GM18907 (cell line): Measurements from ENCODE around the gene ZCCHC7.
"Not testable (repeated sequence)": the region's sequence is repeated elsewhere in the genome, so short reads cannot be mapped to it uniquely, and the experiment has no call there.

Source experiments
- ATAC-seq: cut with Tn5 transposase; IDR thresholded peaks from one replicate; pipeline ENCODE4 v1.9.1; 2021; ENCODE audit warnings: mild to moderate bottlenecking, moderate library complexity; ENCODE audit not compliant: unreplicated experiment

Gene ZCCHC7

GRCh38 chr9:37203456-37203855 is 83.1 kb downstream of the ZCCHC7 start:
- not testable (repeated sequence) for ATAC-seq

GRCh38 chr9:37206121-37206620 is 85.8 kb downstream of the ZCCHC7 start:
- ATAC-seq, result no peak

- ATAC-seq, result no peak
Measured at GRCh38 chr9:37209431-37210386, 89.3 kb downstream of the ZCCHC7 start.

- no peak for ATAC-seq
Measured at GRCh38 chr9:37210737-37211523, 90.6 kb downstream of the ZCCHC7 start.

GRCh38 chr9:37212435-37212834 is 92.1 kb downstream of the ZCCHC7 start:
- ATAC-seq, result no peak

GRCh38 chr9:37215381-37215780 is 95.0 kb downstream of the ZCCHC7 start:
- no peak for ATAC-seq

- no peak for ATAC-seq
Measured at GRCh38 chr9:37215830-37216229, 95.5 kb downstream of the ZCCHC7 start.

- ATAC-seq, result no peak
Measured at GRCh38 chr9:37217161-37217560, 96.8 kb downstream of the ZCCHC7 start.

GRCh38 chr9:37218800-37219425 is 98.5 kb downstream of the ZCCHC7 start:
- ATAC-seq, result no peak

GRCh38 chr9:37220971-37221370 is 100.6 kb downstream of the ZCCHC7 start:
- ATAC-seq, result no peak

GRCh38 chr9:37221489-37222106 is 101.2 kb downstream of the ZCCHC7 start:
- ATAC-seq, result peak; percentile 59

GRCh38 chr9:37229455-37229854 is 109.1 kb downstream of the ZCCHC7 start:
- no peak for ATAC-seq

GRCh38 chr9:37229882-37230482 is 109.6 kb downstream of the ZCCHC7 start:
- ATAC-seq, result no peak

- ATAC-seq, result no peak
Measured at GRCh38 chr9:37236822-37237221, 116.4 kb downstream of the ZCCHC7 start.

- no peak for ATAC-seq
Measured at GRCh38 chr9:37238122-37238521, 117.7 kb downstream of the ZCCHC7 start.

GRCh38 chr9:37239224-37239859 is 119.0 kb downstream of the ZCCHC7 start:
- ATAC-seq, result no peak

GRCh38 chr9:37239921-37240320 is 119.5 kb downstream of the ZCCHC7 start:
- ATAC-seq, result no peak

GRCh38 chr9:37241340-37241739 is 121.0 kb downstream of the ZCCHC7 start:
- no peak for ATAC-seq

GRCh38 chr9:37242089-37242488 is 121.7 kb downstream of the ZCCHC7 start:
- ATAC-seq, result no peak
